Large intestine (tissue), 3 donors: Measurements from ENCODE around the gene BAX. TPM values are rescaled to one million over a fixed set of nuclear protein-coding genes. Genes with fewer than 3 reads are reported as not detected.

Source experiments
- DNase-seq, 2 donors: peaks; one replicate each; pipeline versions ENCODE4 v3.0.0 to v3.0.0-alpha.2; 2013
- H3K27ac ChIP-seq: one replicate; pipeline ENCODE4 v1.5.1; 2013; ENCODE audit warnings: low read length
- H3K27me3 ChIP-seq: 2 replicates; pipeline ENCODE4 v1.6.1; 2013; ENCODE audit warnings: low read length; ENCODE audit not compliant: control insufficient read depth, insufficient read depth
- H3K36me3 ChIP-seq: 2 replicates; pipeline ENCODE4 v1.6.1; 2013; ENCODE audit warnings: low read length; ENCODE audit not compliant: control insufficient read depth, insufficient read depth
- H3K4me1 ChIP-seq: one replicate; pipeline ENCODE4 v1.6.1; 2013; ENCODE audit warnings: low read length; ENCODE audit not compliant: control insufficient read depth, insufficient read depth
- H3K4me3 ChIP-seq: one replicate; pipeline ENCODE4 v1.5.1; 2013; ENCODE audit warnings: low read length
- H3K9me3 ChIP-seq: one replicate; pipeline ENCODE4 v1.6.1; 2013; ENCODE audit warnings: mild to moderate bottlenecking, low read depth, low read length, moderate library complexity; ENCODE audit not compliant: control insufficient read depth
- WGBS: methylation state at CpG from one replicate; pipeline ENCODE4 v1.1.5; 2013; ENCODE audit warnings: low lambda C conversion rate; ENCODE audit not compliant: insufficient coverage; 5-methylcytosine and 5-hydroxymethylcytosine counted together
- polyA plus RNA-seq: library from polyadenylated mRNA; unstranded; fragments of 120-200 nt; gene quantifications from one replicate; pipeline ENCODE4 v1.2.1, GENCODE V29; 2013

The BAX gene
- polyA plus RNA-seq, 1 donor = 129 TPM

- no peaks in the 10 kb centered on the region for H3K4me1 ChIP-seq
- no peaks in the 10 kb centered on the region for H3K27me3 ChIP-seq
- H3K36me3 ChIP-seq = no peaks in the 10 kb centered on the region
- H3K9me3 ChIP-seq = peaks cover 16% of the 10 kb centered on the region
- H3K27ac ChIP-seq = no peak overlapping the region
- WGBS = no CpG with 5 or more reads among the region's 9 CpGs
- no peak overlapping the region for H3K4me3 ChIP-seq
- no peak for DNase-seq
Measured at GRCh38 chr19:48946463-48947257, 8.0 kb upstream of the BAX start.

- Histone ChIP-seq H3K4me1 (no peaks in the 10 kb centered on the region), H3K36me3 (no peaks in the 10 kb centered on the region), H3K4me3 (no peak overlapping the region), H3K27me3 (no peaks in the 10 kb centered on the region), H3K9me3 (peaks cover 16% of the 10 kb centered on the region), H3K27ac (no peak overlapping the region)
- WGBS = no CpG with 5 or more reads among the region's 3 CpGs
- no peak for DNase-seq
Measured at GRCh38 chr19:48947258-48947542, 7.5 kb upstream of the BAX start.

GRCh38 chr19:48950159-48950558 lies 4.5 kb upstream of the BAX start:
- no CpG with 5 or more reads among the region's 3 CpGs for WGBS
- Histone ChIP-seq H3K4me3 (no peak overlapping the region), H3K4me1 (peaks cover 6% of the 10 kb centered on the region), H3K36me3 (no peaks in the 10 kb centered on the region), H3K27me3 (no peaks in the 10 kb centered on the region), H3K9me3 (peaks cover 16% of the 10 kb centered on the region), H3K27ac (no peak overlapping the region)
- no peak for DNase-seq

- Histone ChIP-seq H3K27me3 (no peaks in the 10 kb centered on the region), H3K36me3 (peaks cover under 1% of the 10 kb centered on the region), H3K27ac (no peak overlapping the region), H3K4me3 (no peak overlapping the region), H3K9me3 (peaks cover 16% of the 10 kb centered on the region), H3K4me1 (peaks cover 13% of the 10 kb centered on the region)
- no CpG with 5 or more reads among the region's 9 CpGs for WGBS
- DNase-seq = peak in 1 of 2 donors; percentile 70
Measured at GRCh38 chr19:48950830-48951519, 3.7 kb upstream of the BAX start.

GRCh38 chr19:48953141-48953540 lies 1.5 kb upstream of the BAX start:
- H3K27ac ChIP-seq = peak overlapping the region; percentile 27

GRCh38 chr19:48953990-48954594 lies 583 bp upstream of the BAX start:
- peak overlapping the region; percentile 69 for H3K27ac ChIP-seq
- WGBS = no CpG with 5 or more reads among the region's 11 CpGs
- H3K4me1 ChIP-seq = peaks cover 18% of the 10 kb centered on the region
- no peaks in the 10 kb centered on the region for H3K27me3 ChIP-seq
- peak overlapping the region; percentile 36 for H3K4me3 ChIP-seq
- no peaks in the 10 kb centered on the region for H3K9me3 ChIP-seq
- peak in 1 of 2 donors; percentile 51 for DNase-seq
- peaks cover 9% of the 10 kb centered on the region for H3K36me3 ChIP-seq

More at GRCh38 chr19:48953141-48953540, 1.5 kb upstream of the BAX start:
- no peaks in the 10 kb centered on the region for H3K27me3 ChIP-seq
- H3K9me3 ChIP-seq = no peaks in the 10 kb centered on the region
- DNase-seq = no peak
- 67% methylated on average over 1 of the region's 4 CpGs for WGBS
- H3K4me3 ChIP-seq = no peak overlapping the region
- peaks cover 18% of the 10 kb centered on the region for H3K4me1 ChIP-seq
- H3K36me3 ChIP-seq = peaks cover 9% of the 10 kb centered on the region

DNA sequence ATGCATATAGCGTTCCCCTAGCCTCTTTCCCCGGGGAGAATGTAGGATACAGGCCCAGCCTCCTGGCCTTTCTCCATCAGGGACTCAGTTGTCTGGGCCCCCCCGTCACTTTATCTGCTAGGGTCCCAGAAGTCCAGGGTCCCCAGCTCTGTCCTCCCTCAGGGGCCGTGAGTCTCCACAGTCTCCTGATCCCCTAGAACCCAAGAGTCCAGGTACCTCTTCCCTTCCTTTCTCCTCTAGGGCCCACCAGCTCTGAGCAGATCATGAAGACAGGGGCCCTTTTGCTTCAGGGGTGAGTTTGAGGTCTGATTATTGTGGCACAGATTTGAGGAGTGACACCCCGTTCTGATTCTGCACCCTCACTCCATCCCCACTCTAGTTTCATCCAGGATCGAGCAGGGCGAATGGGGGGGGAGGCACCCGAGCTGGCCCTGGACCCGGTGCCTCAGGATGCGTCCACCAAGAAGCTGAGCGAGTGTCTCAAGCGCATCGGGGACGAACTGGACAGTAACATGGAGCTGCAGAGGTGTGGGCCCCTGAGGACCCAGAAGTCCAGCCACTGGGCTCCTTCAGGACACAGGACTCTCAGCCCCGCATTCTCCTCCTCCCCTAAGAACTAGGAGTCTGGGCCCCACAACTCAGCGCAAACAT lies 758 bp downstream of the BAX start:
- DNase-seq = no peak

GRCh38 chr19:48958006-48958405 lies 3.3 kb downstream of the BAX start:
- H3K27ac ChIP-seq = no peak overlapping the region
- no peaks in the 10 kb centered on the region for H3K27me3 ChIP-seq
- peaks cover 9% of the 10 kb centered on the region for H3K36me3 ChIP-seq
- H3K4me3 ChIP-seq = no peak overlapping the region
- no CpG with 5 or more reads among the region's 8 CpGs for WGBS
- DNase-seq = no peak
- H3K4me1 ChIP-seq = peaks cover 38% of the 10 kb centered on the region
- no peaks in the 10 kb centered on the region for H3K9me3 ChIP-seq

More for the DNA sequence above, 758 bp downstream of the BAX start:
- Histone ChIP-seq H3K4me3 (peak overlapping the region; percentile 99), H3K9me3 (no peaks in the 10 kb centered on the region), H3K27ac (peak overlapping the region; percentile 76), H3K27me3 (no peaks in the 10 kb centered on the region), H3K36me3 (peaks cover 9% of the 10 kb centered on the region), H3K4me1 (peaks cover 19% of the 10 kb centered on the region)
- WGBS = no CpG with 5 or more reads among the region's 16 CpGs

DNA sequence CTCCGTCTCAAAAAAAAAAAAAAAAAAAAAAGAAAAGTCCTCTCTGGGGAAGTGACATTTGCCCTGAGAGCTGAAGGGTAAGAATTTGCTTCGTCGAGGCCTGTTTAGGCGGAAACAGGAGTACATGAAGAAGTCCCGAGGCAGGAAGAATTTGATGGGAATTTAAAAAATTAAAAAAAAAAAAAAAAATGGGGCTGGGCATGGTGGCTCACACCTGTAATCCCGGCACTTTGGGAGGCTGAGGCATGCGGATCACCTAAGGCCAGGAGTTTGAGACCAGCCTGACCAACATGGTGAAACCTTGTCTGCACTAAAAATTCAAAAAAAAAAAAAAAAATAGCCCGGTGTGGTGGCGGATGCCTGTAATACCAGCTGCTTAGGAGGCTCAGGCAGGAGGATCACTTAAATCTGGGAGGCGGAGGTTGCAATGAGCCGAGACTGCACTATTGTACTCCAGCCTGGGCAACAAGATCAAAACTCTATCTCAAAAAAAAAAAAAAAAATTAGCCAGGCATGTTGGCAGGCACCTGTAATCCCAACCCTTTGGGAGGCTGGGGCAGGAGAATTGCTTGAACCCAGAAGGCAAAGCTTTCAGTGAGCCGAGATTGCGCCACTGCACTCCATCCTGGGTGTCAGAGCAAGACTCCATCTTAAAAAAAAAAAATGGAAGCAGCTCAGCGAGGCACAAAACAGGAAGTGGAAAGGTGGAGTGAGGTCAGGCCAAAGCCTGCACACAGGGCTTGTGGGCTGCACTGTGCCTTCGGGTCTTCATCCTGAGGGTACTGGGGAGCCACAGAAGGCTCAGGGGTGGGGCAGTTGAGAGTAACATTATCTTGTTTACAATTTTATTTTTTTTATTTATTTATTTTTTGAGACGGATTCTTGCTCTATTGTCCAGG lies 4.9 kb downstream of the BAX start:
- WGBS = no CpG with 5 or more reads among the region's 16 CpGs
- peaks cover 40% of the 10 kb centered on the region for H3K4me1 ChIP-seq
- no peak for DNase-seq
- no peak overlapping the region for H3K27ac ChIP-seq
- no peaks in the 10 kb centered on the region for H3K9me3 ChIP-seq
- peaks cover 9% of the 10 kb centered on the region for H3K36me3 ChIP-seq
- H3K4me3 ChIP-seq = no peak overlapping the region
- no peaks in the 10 kb centered on the region for H3K27me3 ChIP-seq
